ENCODE data around the gene WDR5. TPM values are rescaled to one million over a fixed set of nuclear protein-coding genes. Genes with fewer than 3 reads are reported as not detected.

The WDR5 gene
- total RNA-seq, 2 donors from 2014 or later: 20.7 to 22.7 TPM

- intact Hi-C loops (cut with DNase I, micrococcal nuclease): no loop called here
- no peak for DNase-seq
- ATAC-seq: no peak
Measured at GRCh38 chr9:134155812-134156377, 20.0 kb downstream of the WDR5 start.

- intact Hi-C loops (cut with DNase I, micrococcal nuclease): no loop called here
- ATAC-seq: no peak
- no peak for DNase-seq
Measured at GRCh38 chr9:134156564-134157377, 20.9 kb downstream of the WDR5 start.

GRCh38 chr9:134157378-134157885 is 21.6 kb downstream of the WDR5 start:
- DNase-seq: peak in 1 of 2 donors; percentile 5
- ATAC-seq: no peak
- intact Hi-C loops (cut with DNase I, micrococcal nuclease): no loop called here

DNA sequence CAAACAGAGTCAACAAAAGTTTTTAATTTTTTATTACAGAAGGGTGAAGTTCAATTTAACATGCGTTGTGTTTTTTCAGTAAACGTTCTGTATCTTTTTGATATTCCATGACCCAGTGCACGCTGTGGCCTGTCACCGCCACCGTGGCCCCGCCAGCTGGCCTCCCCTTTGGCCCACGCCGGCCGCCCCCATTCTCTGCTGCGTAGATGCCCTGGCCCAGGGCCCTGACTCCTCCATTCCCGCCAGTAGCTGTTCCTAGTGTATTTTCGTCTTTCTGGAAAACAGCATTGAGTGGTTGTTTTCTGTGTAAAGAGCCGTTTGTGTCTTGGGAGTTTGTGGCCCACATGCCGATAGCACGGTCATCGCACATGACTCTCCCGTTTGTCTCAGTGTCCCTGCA is 22.4 kb downstream of the WDR5 start:
- DNase-seq: no peak
- no peak for ATAC-seq
- intact Hi-C loops (cut with DNase I, micrococcal nuclease): no loop called here

DNA sequence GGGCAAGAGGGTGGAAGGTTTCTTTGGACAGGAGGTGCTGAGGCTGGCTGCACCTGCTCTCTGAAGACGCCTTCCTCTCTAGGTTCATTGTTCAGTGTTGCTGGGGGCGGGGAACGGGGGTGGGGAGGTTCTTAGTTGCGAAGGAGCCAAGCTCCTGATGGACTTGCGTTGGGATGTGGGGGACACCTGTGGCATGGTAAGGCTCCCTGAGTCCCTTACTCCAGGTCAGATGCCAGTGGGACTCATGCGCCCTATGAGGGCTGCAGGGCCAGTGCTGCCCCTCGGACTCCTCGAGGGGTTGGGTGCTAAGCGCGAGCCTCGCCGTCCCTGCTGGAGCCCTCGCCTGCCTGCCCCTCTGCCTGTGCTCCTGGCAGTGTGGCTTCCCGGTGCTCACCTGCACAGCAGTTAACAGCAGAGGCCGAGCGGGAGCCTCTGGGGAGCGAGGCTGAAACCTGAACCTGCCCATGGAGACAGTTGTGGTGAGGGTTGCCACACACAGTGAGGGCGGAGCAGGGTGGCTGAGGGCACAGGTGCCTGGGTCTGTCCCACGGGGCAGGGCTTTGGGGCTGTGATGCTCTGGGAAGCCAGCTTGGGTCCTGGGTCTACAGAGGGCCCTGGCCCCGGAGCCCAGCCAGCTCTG is 23.0 kb downstream of the WDR5 start:
- ATAC-seq (no peak), DNase-seq (no peak)
- intact Hi-C loops (cut with DNase I, micrococcal nuclease): no loop called here

GRCh38 chr9:134159566-134160245 is 23.8 kb downstream of the WDR5 start:
- DNase-seq (no peak), ATAC-seq (no peak)
- intact Hi-C loops (cut with DNase I, micrococcal nuclease): no loop called here

DNA sequence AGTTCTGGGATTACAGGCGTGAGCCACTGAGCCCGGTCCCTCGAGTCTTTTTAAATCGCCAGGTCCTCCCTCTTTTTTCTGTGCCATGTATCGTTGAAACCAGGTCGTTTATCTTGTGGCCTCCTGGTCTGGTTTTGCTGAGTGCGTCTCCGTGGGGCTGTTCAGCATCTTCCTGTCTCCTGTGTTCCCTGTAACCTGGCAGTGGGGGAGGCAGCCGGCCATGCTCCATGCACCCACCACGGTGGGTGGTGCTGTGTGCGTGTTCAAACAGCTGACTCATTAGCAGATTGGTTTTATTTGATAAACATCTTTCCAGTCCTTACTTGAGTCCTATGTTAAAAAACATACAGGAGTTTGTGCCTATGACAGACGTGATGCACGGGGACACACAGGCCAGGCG is 25.8 kb downstream of the WDR5 start:
- intact Hi-C loops (cut with DNase I, micrococcal nuclease): no loop called here
- no peak for ATAC-seq
- DNase-seq: no peak

DNA sequence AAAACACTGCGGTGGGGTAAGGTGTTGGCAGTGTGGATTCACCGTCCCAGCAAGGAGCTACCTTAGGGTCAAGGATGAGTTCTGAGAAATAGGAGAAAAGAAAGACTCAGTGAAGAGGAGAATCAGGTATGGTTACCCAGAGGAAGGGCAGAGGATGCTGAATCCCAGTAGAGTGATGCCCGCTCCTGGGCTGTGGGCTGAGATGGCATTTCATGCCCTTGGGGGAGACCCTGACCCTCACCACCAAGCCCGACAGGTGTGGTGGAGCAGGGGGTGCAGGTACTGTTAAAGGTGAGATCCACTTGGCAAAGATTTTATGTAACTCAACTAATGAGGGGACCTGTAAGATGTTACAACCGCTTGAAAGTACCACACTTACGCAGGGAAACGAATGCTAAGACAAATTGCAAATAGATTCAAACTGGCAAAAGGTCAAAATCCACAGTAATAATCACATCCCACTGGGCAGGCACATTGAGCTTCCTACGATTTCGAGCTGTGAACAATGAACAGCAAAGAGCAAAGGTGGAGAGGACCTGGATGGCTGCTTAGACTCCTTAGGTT is 26.4 kb downstream of the WDR5 start:
- DNase-seq (no peak), ATAC-seq (no peak)
- intact Hi-C loops (cut with DNase I, micrococcal nuclease): no loop called here

DNA sequence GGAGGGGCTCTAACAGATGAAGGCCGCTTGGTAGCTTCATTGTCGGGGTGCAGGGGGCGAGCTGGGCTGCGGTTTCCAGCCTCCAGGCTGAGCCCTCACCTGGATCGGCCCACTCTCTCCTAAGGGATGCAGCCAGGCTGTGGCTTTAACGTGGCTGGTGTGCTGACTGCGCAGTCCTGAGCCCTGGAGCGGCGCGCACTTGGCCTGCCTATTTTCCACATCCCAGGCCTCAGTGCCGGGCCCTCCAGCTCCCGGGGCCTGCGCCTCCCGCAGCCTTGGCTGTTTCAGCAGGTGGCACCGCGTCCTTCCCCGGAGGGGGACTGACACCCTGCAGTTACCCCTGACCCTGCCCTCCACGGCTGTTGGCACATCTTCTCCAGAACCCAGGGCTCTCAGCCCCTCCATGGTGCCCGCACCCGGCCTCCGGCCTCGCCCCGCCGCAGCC is 27.1 kb downstream of the WDR5 start:
- ATAC-seq (peak; percentile 8), DNase-seq (no peak)
- intact Hi-C loops (cut with DNase I, micrococcal nuclease): no loop called here

DNA sequence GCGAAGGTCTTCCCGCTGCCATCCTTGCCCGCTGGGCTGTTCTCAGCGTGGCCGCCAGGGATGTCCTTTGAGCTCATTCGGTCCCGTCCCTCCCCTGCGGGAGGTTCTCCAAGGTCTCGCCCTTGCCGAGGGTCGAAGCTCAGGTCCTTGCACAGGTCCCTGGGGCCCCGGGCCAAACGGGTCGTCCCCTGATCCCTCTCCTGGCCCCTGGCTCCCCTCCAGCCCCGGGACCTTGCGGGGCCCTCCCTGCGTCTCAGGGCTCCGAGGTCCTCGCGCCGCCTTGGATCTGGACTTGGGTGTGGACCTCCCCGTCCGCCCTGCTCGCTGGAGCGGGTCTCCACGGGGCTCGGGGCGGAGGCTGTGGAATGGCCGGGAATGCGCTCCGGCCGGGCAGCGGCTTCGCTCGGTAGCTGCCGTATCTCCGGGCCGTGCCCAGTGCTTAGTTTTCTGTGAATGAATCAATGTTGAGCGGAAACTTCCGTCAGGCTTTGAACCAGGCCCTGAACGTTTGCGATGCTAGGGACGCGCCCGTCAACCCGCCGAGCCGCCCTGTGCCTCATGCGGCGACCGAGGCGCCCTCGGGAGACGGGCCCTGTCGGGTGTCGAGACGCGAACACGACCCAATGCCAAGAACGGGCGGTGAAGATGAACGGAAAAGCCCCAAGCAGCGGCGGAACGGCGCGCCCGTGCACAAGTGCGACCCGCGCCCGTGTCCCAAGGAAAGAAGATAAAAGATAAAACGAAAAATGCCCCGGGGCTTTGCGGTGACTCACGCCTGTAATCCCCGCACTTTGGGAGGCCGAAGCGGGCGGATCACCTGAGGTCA is 27.7 kb downstream of the WDR5 start:
- DNase-seq (peak; percentile 67 to 80), ATAC-seq (peak; percentile 52)
- intact Hi-C loops (cut with DNase I, micrococcal nuclease): no loop called here

DNA sequence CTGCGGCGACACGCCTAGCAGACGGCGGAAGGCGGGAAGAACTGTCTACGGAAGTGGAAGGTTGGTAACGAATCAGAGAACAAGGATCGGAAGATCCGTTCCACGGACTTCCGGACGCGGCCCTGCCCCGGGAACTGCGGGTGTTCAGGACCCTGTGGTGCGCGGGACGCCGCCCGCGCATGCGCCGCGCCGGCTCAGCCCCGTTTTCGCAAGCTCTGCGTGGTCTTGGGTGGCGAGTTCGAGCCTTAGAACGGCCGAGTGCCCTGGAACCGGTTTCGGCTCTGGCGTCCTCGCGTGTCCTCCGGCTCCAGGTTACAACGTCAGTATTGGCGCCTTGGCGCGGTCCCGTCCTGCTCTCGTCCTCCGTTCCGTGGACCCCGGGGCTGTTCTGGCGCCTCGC is 29.0 kb downstream of the WDR5 start:
- intact Hi-C loops (cut with DNase I, micrococcal nuclease): no loop called here
- no peak for ATAC-seq
- no peak for DNase-seq

DNA sequence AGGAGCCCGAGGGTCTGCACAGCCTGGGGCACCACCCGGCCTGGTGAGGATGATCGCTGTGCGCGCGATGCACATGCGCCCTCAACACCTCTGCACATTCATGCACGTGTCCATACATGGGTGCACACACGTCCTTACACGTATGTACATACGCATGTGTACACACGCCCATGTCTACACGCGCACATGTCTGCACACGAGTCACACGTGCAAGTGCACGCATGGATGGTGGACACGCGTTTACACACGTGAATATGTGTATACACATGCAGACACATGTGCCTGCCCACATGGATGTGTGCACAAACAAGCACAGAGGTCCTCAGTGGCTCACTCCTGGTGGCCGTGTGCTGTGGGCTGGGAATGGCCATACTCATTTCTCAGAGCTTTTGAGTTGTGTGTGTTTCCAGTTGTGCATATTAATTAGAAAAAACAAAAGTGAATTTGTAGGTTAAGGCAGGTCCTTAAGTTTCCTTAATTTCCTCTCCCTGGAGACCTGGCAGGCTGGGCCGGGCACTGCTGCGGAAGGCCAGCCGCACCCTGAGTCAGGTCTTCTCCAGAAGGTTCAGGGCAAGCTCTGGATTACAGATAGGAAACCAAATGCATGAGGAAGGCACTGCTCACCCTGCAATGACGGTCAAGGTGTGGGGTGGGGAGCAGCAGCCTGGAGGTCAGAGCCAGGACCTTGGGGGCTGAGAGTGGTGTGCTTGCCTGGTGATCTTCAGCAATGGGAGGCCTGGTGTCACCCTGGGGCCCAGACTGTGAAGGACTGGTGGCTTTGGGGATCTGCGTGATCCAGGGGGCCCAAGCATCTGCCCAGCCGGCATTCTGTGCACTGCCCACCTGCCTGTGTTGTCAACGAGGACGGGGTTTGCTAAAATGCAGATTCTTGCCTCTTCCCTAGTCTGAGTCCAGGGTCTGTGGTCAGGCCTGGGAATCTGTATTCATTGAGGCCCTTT is 29.8 kb downstream of the WDR5 start:
- intact Hi-C loops (cut with DNase I, micrococcal nuclease): no loop called here
- DNase-seq (peak; percentile 52 to 56), ATAC-seq (no peak)

GRCh38 chr9:134166374-134166773 is 30.5 kb downstream of the WDR5 start:
- DNase-seq: no peak

DNA sequence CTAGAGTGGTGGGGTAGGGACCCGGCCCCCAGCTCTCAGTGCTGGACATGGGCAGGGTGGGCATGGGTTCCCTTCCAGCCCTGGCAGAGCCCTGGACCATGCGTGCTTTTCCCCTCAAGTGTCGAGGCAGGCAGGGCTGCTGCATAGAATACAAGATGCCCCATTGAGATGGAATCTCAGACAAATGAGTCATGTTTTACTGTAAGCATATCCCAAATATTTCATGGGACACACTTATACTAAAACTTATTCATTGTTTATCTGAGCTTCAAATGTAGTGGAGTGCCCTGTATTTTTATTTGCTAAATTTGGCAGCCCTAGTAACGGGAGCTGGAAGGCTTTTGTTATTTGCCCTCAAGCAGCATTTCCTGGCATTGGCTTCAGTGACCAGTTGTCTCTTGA is 31.6 kb downstream of the WDR5 start:
- DNase-seq (no peak), ATAC-seq (no peak)
- intact Hi-C loops (cut with DNase I, micrococcal nuclease): no loop called here

More at GRCh38 chr9:134166374-134166773, 30.5 kb downstream of the WDR5 start:
- ATAC-seq: no peak
- intact Hi-C loops (cut with DNase I, micrococcal nuclease): no loop called here

- intact Hi-C loops (cut with DNase I, micrococcal nuclease): no loop called here
- DNase-seq (no peak), ATAC-seq (no peak)
Measured at GRCh38 chr9:134168757-134169550, 33.1 kb downstream of the WDR5 start.

GRCh38 chr9:134169724-134170401 is 34.0 kb downstream of the WDR5 start:
- no peak for DNase-seq
- intact Hi-C loops (cut with DNase I, micrococcal nuclease): loop anchor here (2.0 to 5.0 kb wide), 2 partner anchors 267 to 273 kb away; no protein-coding TSS in a partner anchor
- ATAC-seq: peak; percentile 46
